T-helper 2 cell treated with Interferon-gamma antibody and Interleukin-4, amounts not matched to agents 5 μg/mL and 100 μg/mL, for 36 hours (primary cell): ENCODE results near the gene PARD3B.

Source experiments
- DNase-seq: peaks from one replicate; pipeline ENCODE4 v3.0.0; 2021; ENCODE audit warnings: low spot score
- H3K27ac Mint-ChIP-seq: one replicate; pipeline ENCODE4 v1.8.0; 2021; ENCODE audit warnings: mild to moderate bottlenecking, mixed read lengths
- H3K27me3 Mint-ChIP-seq: one replicate; pipeline ENCODE4 v1.8.0; 2021; ENCODE audit warnings: low read depth, mixed read lengths
- H3K36me3 Mint-ChIP-seq: one replicate; pipeline ENCODE4 v1.8.0; 2021; ENCODE audit warnings: low read depth, mixed read lengths
- H3K4me1 Mint-ChIP-seq: one replicate; pipeline ENCODE4 v1.8.0; 2021; ENCODE audit warnings: low read depth, mixed read lengths
- H3K4me3 Mint-ChIP-seq: one replicate; pipeline ENCODE4 v1.8.0; 2022; ENCODE audit warnings: mild to moderate bottlenecking, moderate library complexity, mixed read lengths
- H3K9me3 Mint-ChIP-seq: one replicate; pipeline ENCODE4 v1.8.0; 2021; ENCODE audit warnings: mixed read lengths

PARD3B gene

GRCh38 chr2:204933735-204934374, 388.6 kb downstream of the PARD3B start:
- Mint-ChIP-seq H3K27me3 (peaks cover 2% of the 10 kb centered on the region), H3K4me3 (no peak overlapping the region), H3K9me3 (peaks cover 21% of the 10 kb centered on the region), H3K36me3 (peaks cover 18% of the 10 kb centered on the region), H3K27ac (no peak overlapping the region), H3K4me1 (peaks cover 20% of the 10 kb centered on the region)
- DNase-seq, result no peak

GRCh38 chr2:204944927-204945326, 399.7 kb downstream of the PARD3B start:
- peaks cover 54% of the 10 kb centered on the region for H3K36me3 Mint-ChIP-seq
- no peaks in the 10 kb centered on the region for H3K27me3 Mint-ChIP-seq
- H3K27ac Mint-ChIP-seq, result no peak overlapping the region
- peaks cover 50% of the 10 kb centered on the region for H3K4me1 Mint-ChIP-seq
- H3K4me3 Mint-ChIP-seq, result no peak overlapping the region
- peaks cover 49% of the 10 kb centered on the region for H3K9me3 Mint-ChIP-seq
- DNase-seq, result no peak

- no peak for DNase-seq
- Mint-ChIP-seq H3K4me1 (peaks cover 55% of the 10 kb centered on the region), H3K9me3 (peaks cover 49% of the 10 kb centered on the region), H3K27ac (no peak overlapping the region), H3K4me3 (no peak overlapping the region), H3K27me3 (no peaks in the 10 kb centered on the region), H3K36me3 (peaks cover 58% of the 10 kb centered on the region)
These were observed 400.1 kb downstream of the PARD3B start for GRCh38 chr2:204945376-204945775.

GRCh38 chr2:204946892-204947291, 401.6 kb downstream of the PARD3B start:
- peak overlapping the region; percentile 26 for H3K4me3 Mint-ChIP-seq
- peaks cover 68% of the 10 kb centered on the region for H3K36me3 Mint-ChIP-seq
- H3K4me1 Mint-ChIP-seq, result peaks cover 68% of the 10 kb centered on the region
- no peak for DNase-seq
- H3K27me3 Mint-ChIP-seq, result no peaks in the 10 kb centered on the region
- H3K9me3 Mint-ChIP-seq, result peaks cover 63% of the 10 kb centered on the region
- peak overlapping the region; percentile 33 for H3K27ac Mint-ChIP-seq

GRCh38 chr2:204947405-204947804, 402.1 kb downstream of the PARD3B start:
- H3K36me3 Mint-ChIP-seq, result peaks cover 70% of the 10 kb centered on the region

GRCh38 chr2:204948024-204948763, 402.9 kb downstream of the PARD3B start:
- Mint-ChIP-seq H3K27ac (peak overlapping the region; percentile 89), H3K36me3 (peaks cover 72% of the 10 kb centered on the region), H3K4me3 (peak overlapping the region; percentile 61), H3K4me1 (peaks cover 62% of the 10 kb centered on the region), H3K9me3 (peaks cover 60% of the 10 kb centered on the region), H3K27me3 (no peaks in the 10 kb centered on the region)
- peak; percentile 8 for DNase-seq

More at GRCh38 chr2:204947405-204947804, 402.1 kb downstream of the PARD3B start:
- H3K9me3 Mint-ChIP-seq, result peaks cover 61% of the 10 kb centered on the region
- H3K4me3 Mint-ChIP-seq, result peak overlapping the region; percentile 61
- peaks cover 64% of the 10 kb centered on the region for H3K4me1 Mint-ChIP-seq
- H3K27me3 Mint-ChIP-seq, result no peaks in the 10 kb centered on the region
- H3K27ac Mint-ChIP-seq, result peak overlapping the region; percentile 89
- DNase-seq, result no peak

GRCh38 chr2:204948822-204949221, 403.5 kb downstream of the PARD3B start:
- H3K27ac Mint-ChIP-seq, result peak overlapping the region; percentile 89
- peaks cover 54% of the 10 kb centered on the region for H3K9me3 Mint-ChIP-seq
- DNase-seq, result no peak
- peak overlapping the region; percentile 61 for H3K4me3 Mint-ChIP-seq
- peaks cover 64% of the 10 kb centered on the region for H3K4me1 Mint-ChIP-seq
- H3K36me3 Mint-ChIP-seq, result peaks cover 71% of the 10 kb centered on the region
- no peaks in the 10 kb centered on the region for H3K27me3 Mint-ChIP-seq

- H3K27ac Mint-ChIP-seq, result peak overlapping the region; percentile 38
- peaks cover 46% of the 10 kb centered on the region for H3K9me3 Mint-ChIP-seq
- H3K4me1 Mint-ChIP-seq, result peaks cover 61% of the 10 kb centered on the region
- H3K4me3 Mint-ChIP-seq, result no peak overlapping the region
- DNase-seq, result no peak
- peaks cover 60% of the 10 kb centered on the region for H3K36me3 Mint-ChIP-seq
- H3K27me3 Mint-ChIP-seq, result no peaks in the 10 kb centered on the region
These were observed 405.5 kb downstream of the PARD3B start for GRCh38 chr2:204950695-204951346.

GRCh38 chr2:204958371-204958770, 413.1 kb downstream of the PARD3B start:
- Mint-ChIP-seq H3K27ac (peak overlapping the region; percentile 82), H3K4me3 (peak overlapping the region; percentile 72), H3K4me1 (peaks cover 53% of the 10 kb centered on the region), H3K9me3 (peaks cover 29% of the 10 kb centered on the region), H3K27me3 (no peaks in the 10 kb centered on the region), H3K36me3 (peaks cover 45% of the 10 kb centered on the region)
- no peak for DNase-seq

- Mint-ChIP-seq H3K27ac (no peak overlapping the region), H3K9me3 (peaks cover 15% of the 10 kb centered on the region), H3K27me3 (no peaks in the 10 kb centered on the region), H3K36me3 (peaks cover 43% of the 10 kb centered on the region), H3K4me3 (no peak overlapping the region), H3K4me1 (peaks cover 49% of the 10 kb centered on the region)
- no peak for DNase-seq
These were observed 419.1 kb downstream of the PARD3B start for GRCh38 chr2:204964414-204964813.

- peaks cover 46% of the 10 kb centered on the region for H3K36me3 Mint-ChIP-seq
- DNase-seq, result no peak
- no peaks in the 10 kb centered on the region for H3K27me3 Mint-ChIP-seq
- H3K27ac Mint-ChIP-seq, result peak overlapping the region; percentile 98
- H3K4me1 Mint-ChIP-seq, result peaks cover 51% of the 10 kb centered on the region
- peak overlapping the region; percentile 13 for H3K4me3 Mint-ChIP-seq
- H3K9me3 Mint-ChIP-seq, result peaks cover 18% of the 10 kb centered on the region
These were observed 421.0 kb downstream of the PARD3B start for GRCh38 chr2:204966245-204966644.

GRCh38 chr2:204967199-204967960, 422.1 kb downstream of the PARD3B start:
- peak; percentile 42 for DNase-seq
- H3K4me3 Mint-ChIP-seq, result peak overlapping the region; percentile 69
- peaks cover 50% of the 10 kb centered on the region for H3K4me1 Mint-ChIP-seq

GRCh38 chr2:204971206-204971907, 426.1 kb downstream of the PARD3B start:
- H3K4me1 Mint-ChIP-seq, result peaks cover 53% of the 10 kb centered on the region
- no peak for DNase-seq
- no peaks in the 10 kb centered on the region for H3K27me3 Mint-ChIP-seq
- peaks cover 49% of the 10 kb centered on the region for H3K36me3 Mint-ChIP-seq
- peak overlapping the region; percentile 72 for H3K27ac Mint-ChIP-seq
- peaks cover 33% of the 10 kb centered on the region for H3K9me3 Mint-ChIP-seq
- H3K4me3 Mint-ChIP-seq, result peak overlapping the region; percentile 27

More at GRCh38 chr2:204967199-204967960, 422.1 kb downstream of the PARD3B start:
- peaks cover 40% of the 10 kb centered on the region for H3K36me3 Mint-ChIP-seq
- H3K9me3 Mint-ChIP-seq, result peaks cover 14% of the 10 kb centered on the region
- H3K27me3 Mint-ChIP-seq, result no peaks in the 10 kb centered on the region
- H3K27ac Mint-ChIP-seq, result peak overlapping the region; percentile 98
